Suprapubic skin (tissue), 3 donors: Measurements from ENCODE around the gene IER5.
"Not testable (repeated sequence)": the region's sequence is repeated elsewhere in the genome, so short reads cannot be mapped to it uniquely, and the experiment has no call there.

ENCODE experiments used
- POLR2A ChIP-seq, 2 donors: fragments of 450-650 bp; IDR thresholded peaks; one replicate each; pipeline ENCODE4 v1.6.1; 2017; ENCODE audit warnings: antibody characterized with exemption in 2 of 2, mild to moderate bottlenecking in 2 of 2, moderate library complexity in 2 of 2
- TF ChIP-seq, protein P1 (sequence below), 2 donors: fragments of 200-600 bp in 1 of 2; fragments of 450-650 bp in 1 of 2; sonication (generic) in 1 of 2; IDR thresholded peaks; one replicate each; pipeline ENCODE4 v1.5.1; 2016 to 2019; ENCODE audit warnings: antibody characterized with exemption in 2 of 2, mild to moderate bottlenecking in 1 of 2, moderate library complexity in 1 of 2

DNA sequence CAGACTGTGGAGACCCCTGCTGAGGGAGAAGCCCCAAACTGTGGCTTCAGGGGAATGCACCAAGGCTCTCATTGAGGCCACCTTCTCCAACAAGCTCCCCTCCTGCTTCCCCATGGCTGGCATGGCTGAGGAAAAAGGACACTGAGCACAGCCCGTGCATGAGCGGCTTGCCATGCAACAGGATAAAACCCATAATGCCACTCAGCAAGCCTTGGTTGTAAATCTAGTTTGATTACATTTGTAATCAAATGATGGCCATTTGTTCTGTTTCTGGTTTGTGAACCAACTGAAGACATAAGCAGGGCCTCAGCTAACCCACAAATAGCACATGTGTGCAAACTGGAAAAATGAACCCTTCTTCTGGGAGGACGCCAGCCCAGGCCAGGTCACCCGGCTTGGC lies 27.6 kb upstream of the IER5 start:
- TF ChIP-seq, protein P1, sequence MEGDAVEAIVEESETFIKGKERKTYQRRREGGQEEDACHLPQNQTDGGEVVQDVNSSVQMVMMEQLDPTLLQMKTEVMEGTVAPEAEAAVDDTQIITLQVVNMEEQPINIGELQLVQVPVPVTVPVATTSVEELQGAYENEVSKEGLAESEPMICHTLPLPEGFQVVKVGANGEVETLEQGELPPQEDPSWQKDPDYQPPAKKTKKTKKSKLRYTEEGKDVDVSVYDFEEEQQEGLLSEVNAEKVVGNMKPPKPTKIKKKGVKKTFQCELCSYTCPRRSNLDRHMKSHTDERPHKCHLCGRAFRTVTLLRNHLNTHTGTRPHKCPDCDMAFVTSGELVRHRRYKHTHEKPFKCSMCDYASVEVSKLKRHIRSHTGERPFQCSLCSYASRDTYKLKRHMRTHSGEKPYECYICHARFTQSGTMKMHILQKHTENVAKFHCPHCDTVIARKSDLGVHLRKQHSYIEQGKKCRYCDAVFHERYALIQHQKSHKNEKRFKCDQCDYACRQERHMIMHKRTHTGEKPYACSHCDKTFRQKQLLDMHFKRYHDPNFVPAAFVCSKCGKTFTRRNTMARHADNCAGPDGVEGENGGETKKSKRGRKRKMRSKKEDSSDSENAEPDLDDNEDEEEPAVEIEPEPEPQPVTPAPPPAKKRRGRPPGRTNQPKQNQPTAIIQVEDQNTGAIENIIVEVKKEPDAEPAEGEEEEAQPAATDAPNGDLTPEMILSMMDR (IDR thresholded peaks at IDR 0.05): not testable (repeated sequence)
- TF ChIP-seq POLR2A (IDR thresholded peaks at IDR 0.05): not testable (repeated sequence)
